HFF-Myc (cell line): ENCODE measurements around the gene TXNRD2.

Experiments
- DNase-seq: peaks from one replicate; pipeline ENCODE4 v3.0.0-alpha.2; 2011; ENCODE audit warnings: low read depth; ENCODE audit errors: extremely low read depth
- H3K4me3 ChIP-seq: replicated peaks from 2 replicates; pipeline ENCODE4 v1.5.1; 2011; ENCODE audit warnings: low read depth, mild to moderate bottlenecking, control low read depth, low read length
- TF ChIP-seq, protein P1 (sequence below): IDR thresholded peaks from 2 replicates; pipeline ENCODE4 v1.5.1; 2012; ENCODE audit warnings: mild to moderate bottlenecking, low read depth, low read length, control low read depth; ENCODE audit errors: missing control alignments

The TXNRD2 gene

DNA sequence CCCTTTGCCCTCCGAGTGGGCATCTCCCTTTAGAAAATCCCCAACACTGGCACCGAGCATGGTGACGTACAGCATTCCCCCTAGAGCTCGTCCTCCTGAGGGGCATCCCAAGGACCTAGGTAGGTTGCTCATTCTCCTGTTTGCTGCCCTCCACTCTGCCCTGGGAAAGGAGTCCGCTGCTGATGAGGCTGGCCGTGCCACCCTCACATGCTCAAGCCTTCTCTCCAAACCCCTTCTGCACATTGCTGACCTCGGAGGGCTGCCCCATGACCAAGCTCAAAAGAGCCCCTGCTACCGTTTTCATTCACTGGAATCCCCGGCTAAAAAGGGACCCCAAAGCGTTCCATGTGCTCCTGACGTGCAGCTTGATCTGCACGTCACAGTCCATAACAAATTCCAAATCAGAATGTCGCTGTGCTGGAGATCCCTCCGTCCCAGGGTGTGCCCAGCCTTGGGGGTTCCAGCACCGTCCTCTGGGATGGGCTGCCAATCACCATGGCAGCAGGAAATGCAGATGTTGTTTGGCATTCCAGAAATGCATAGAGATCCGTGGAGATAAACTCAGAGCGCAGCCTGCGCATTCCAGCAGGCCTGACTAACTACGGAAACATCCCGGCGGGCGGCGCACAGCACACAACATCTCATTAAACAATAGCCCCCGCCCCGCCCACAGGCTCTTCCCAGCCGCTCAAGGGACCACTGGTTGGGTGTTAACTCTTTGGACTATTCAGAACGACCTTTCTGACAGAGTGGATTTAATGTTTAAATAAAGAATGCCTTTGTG is 60.6 kb downstream of the TXNRD2 start:
- H3K4me3 ChIP-seq, result peak overlapping the region; percentile 31
- peak; percentile 91 for DNase-seq
- TF ChIP-seq, protein P1, sequence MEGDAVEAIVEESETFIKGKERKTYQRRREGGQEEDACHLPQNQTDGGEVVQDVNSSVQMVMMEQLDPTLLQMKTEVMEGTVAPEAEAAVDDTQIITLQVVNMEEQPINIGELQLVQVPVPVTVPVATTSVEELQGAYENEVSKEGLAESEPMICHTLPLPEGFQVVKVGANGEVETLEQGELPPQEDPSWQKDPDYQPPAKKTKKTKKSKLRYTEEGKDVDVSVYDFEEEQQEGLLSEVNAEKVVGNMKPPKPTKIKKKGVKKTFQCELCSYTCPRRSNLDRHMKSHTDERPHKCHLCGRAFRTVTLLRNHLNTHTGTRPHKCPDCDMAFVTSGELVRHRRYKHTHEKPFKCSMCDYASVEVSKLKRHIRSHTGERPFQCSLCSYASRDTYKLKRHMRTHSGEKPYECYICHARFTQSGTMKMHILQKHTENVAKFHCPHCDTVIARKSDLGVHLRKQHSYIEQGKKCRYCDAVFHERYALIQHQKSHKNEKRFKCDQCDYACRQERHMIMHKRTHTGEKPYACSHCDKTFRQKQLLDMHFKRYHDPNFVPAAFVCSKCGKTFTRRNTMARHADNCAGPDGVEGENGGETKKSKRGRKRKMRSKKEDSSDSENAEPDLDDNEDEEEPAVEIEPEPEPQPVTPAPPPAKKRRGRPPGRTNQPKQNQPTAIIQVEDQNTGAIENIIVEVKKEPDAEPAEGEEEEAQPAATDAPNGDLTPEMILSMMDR, result no peak

- no peak for DNase-seq
- H3K4me3 ChIP-seq, result peak overlapping the region; percentile 31
- TF ChIP-seq, protein P1, result no peak
Measured at GRCh38 chr22:19879992-19880785, 61.4 kb downstream of the TXNRD2 start.

- peak overlapping the region; percentile 31 for H3K4me3 ChIP-seq
- TF ChIP-seq, protein P1, result no peak
- no peak for DNase-seq
Measured at GRCh38 chr22:19879643-19879991, 62.0 kb downstream of the TXNRD2 start.

DNA sequence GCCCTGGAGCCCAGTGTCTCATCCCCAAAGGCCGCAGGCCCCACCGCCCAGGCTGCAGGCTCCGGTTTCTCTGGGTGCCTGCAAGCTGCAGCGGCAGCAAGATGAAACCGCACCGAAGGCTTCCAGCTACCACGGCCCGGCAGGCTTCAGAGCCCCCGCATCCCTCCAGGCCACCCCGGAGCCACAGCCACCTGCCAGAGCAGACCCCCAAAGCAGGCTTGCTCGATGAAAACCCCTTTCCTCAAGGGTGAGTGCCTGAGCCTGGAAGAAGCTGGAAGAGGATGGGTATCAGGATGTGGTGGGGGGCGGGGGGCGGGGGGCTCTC is 62.4 kb downstream of the TXNRD2 start:
- no peak for DNase-seq
- TF ChIP-seq, protein P1, result no peak
- peak overlapping the region; percentile 34 for H3K4me3 ChIP-seq

GRCh38 chr22:19878461-19879245 is 63.0 kb downstream of the TXNRD2 start:
- no peak for DNase-seq
- H3K4me3 ChIP-seq, result peak overlapping the region; percentile 34
- TF ChIP-seq, protein P1, result no peak

- DNase-seq, result no peak
- no peak overlapping the region for H3K4me3 ChIP-seq
- TF ChIP-seq, protein P1, result no peak
Measured at GRCh38 chr22:19877626-19878339, 63.8 kb downstream of the TXNRD2 start.
